HEK293T (cell line): ENCODE measurements around the gene SERPINA12.

Experiments used
- ARNT ChIP-seq: fragments of 450-650 bp; IDR thresholded peaks from 2 replicates; pipeline ENCODE4 v1.6.1; 2017; ENCODE audit warnings: mild to moderate bottlenecking
- ELF4 ChIP-seq: fragments of 450-650 bp; IDR thresholded peaks from 2 replicates; pipeline ENCODE4 v1.6.1; 2017; ENCODE audit warnings: antibody characterized with exemption
- FOXA1 ChIP-seq: fragments of 450-650 bp; IDR thresholded peaks from 2 replicates; pipeline ENCODE4 v1.6.1; 2016; ENCODE audit warnings: mild to moderate bottlenecking
- FOXM1 ChIP-seq: fragments of 450-650 bp; IDR thresholded peaks from 2 replicates; pipeline ENCODE4 v1.6.1; 2017; ENCODE audit warnings: mild to moderate bottlenecking, borderline replicate concordance
- HDGF ChIP-seq: fragments of 450-650 bp; IDR thresholded peaks from 2 replicates; pipeline ENCODE4 v1.6.1; 2017; ENCODE audit warnings: antibody characterized with exemption, borderline replicate concordance
- L3MBTL2 ChIP-seq: fragments of 450-650 bp; conservative IDR thresholded peaks from 2 replicates; pipeline ENCODE4 v1.6.1; 2016; ENCODE audit warnings: mild to moderate bottlenecking
- NFRKB ChIP-seq: fragments of 450-650 bp; IDR thresholded peaks from 2 replicates; pipeline ENCODE4 v1.6.1; 2016; ENCODE audit warnings: mild to moderate bottlenecking, moderate library complexity
- SP1 ChIP-seq: fragments of 450-650 bp; IDR thresholded peaks from 2 replicates; pipeline ENCODE4 v1.6.1; 2017
- SUZ12 ChIP-seq: fragments of 450-650 bp; IDR thresholded peaks from 2 replicates; pipeline ENCODE4 v1.6.1; 2016; ENCODE audit warnings: mild to moderate bottlenecking
- TARDBP ChIP-seq: fragments of 450-650 bp; IDR thresholded peaks from 2 replicates; pipeline ENCODE4 v1.6.1; 2016
- ZNF384 ChIP-seq: fragments of 450-650 bp; IDR thresholded peaks from 2 replicates; pipeline ENCODE4 v1.6.1; 2016
- TF ChIP-seq, protein P1 (sequence below): fragments of 450-650 bp; IDR thresholded peaks from 2 replicates; pipeline ENCODE4 v1.6.1; 2016

DNA sequence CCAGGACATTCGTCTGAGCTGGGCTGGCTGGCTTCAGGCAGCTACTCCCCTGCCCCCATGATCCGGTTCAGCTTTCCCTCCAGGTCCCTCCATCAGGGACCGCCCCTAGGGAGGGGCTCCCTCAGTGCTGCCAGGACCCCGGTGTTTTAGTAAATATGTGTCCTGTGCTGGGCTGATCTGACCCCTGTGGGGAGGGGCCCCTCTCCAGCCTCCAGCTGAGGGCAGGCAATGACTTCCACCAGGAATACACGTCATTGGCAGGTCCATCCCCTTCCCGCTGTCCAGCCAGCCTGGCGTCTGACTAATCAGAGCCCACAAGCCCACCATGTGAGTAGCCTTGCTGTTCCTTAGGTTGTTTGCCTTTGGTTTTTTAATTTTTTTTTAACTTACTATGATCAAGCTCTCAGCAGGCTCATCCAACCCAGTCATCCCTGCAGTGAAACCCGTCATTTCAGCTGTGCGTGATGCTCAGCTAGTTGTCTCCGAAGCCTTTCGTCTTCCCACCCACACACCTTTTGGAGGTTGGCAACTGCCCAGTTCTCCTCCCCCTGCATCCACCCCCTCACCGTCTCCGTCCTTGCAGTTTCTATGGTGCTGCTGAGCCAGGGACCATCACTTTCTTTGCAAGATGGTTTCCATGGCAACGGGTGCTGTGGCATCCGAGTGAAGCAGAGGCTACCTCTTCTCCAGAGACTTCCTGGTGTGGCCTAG, 36.0 kb upstream of the SERPINA12 start:
- TF ChIP-seq FOXM1 (no peak), HDGF (no peak), TARDBP (no peak), SUZ12 (no peak), ELF4 (no peak), NFRKB (no peak), ARNT (no peak), FOXA1 (no peak), ZNF384 (no peak), SP1 (no peak), L3MBTL2 (no peak)
- TF ChIP-seq, protein P1, sequence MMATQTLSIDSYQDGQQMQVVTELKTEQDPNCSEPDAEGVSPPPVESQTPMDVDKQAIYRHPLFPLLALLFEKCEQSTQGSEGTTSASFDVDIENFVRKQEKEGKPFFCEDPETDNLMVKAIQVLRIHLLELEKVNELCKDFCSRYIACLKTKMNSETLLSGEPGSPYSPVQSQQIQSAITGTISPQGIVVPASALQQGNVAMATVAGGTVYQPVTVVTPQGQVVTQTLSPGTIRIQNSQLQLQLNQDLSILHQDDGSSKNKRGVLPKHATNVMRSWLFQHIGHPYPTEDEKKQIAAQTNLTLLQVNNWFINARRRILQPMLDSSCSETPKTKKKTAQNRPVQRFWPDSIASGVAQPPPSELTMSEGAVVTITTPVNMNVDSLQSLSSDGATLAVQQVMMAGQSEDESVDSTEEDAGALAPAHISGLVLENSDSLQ, result no peak
